Adipocyte (in vitro differentiated cells): ENCODE results near the gene SRSF7.
"Not testable (repeated sequence)": the region's sequence is repeated elsewhere in the genome, so short reads cannot be mapped to it uniquely, and the experiment has no call there.

ENCODE experiments used
- DNase-seq: peaks from one replicate; pipeline ENCODE4 v3.0.0-alpha.2; 2015; ENCODE audit warnings: low read depth
- H3K27me3 ChIP-seq: replicated peaks from 2 replicates; pipeline ENCODE4 v1.7.0; 2013; ENCODE audit warnings: mild to moderate bottlenecking, low read length, moderate library complexity; ENCODE audit not compliant: control insufficient read depth, insufficient read depth
- H3K36me3 ChIP-seq: 2 replicates; pipeline ENCODE4 v1.7.0; 2013; ENCODE audit warnings: low read length, mild to moderate bottlenecking, moderate library complexity; ENCODE audit not compliant: control insufficient read depth, insufficient read depth, severe bottlenecking
- H3K4me1 ChIP-seq: 2 replicates; pipeline ENCODE4 v1.7.0; 2013; ENCODE audit warnings: mild to moderate bottlenecking, low read length, moderate library complexity; ENCODE audit not compliant: control insufficient read depth, insufficient read depth
- H3K4me3 ChIP-seq: 2 replicates; pipeline ENCODE4 v1.7.0; 2013; ENCODE audit warnings: mild to moderate bottlenecking, low read length, moderate library complexity
- H3K9ac ChIP-seq: 2 replicates; pipeline ENCODE4 v1.7.0; 2013; ENCODE audit warnings: mild to moderate bottlenecking, low read length, moderate library complexity
- H3K9me3 ChIP-seq: 2 replicates; pipeline ENCODE4 v1.7.0; 2013; ENCODE audit warnings: mild to moderate bottlenecking, low read length, moderate library complexity; ENCODE audit not compliant: control insufficient read depth

The SRSF7 gene

GRCh38 chr2:38728694-38729093, 22.5 kb downstream of the SRSF7 start:
- H3K9me3 ChIP-seq: no peaks in the 10 kb centered on the region
- H3K4me3 ChIP-seq: no peak overlapping the region
- peaks cover 26% of the 10 kb centered on the region for H3K36me3 ChIP-seq
- H3K4me1 ChIP-seq: no peaks in the 10 kb centered on the region
- DNase-seq: no peak
- no peak overlapping the region for H3K9ac ChIP-seq
- no peaks in the 10 kb centered on the region for H3K27me3 ChIP-seq

GRCh38 chr2:38727661-38728060, 23.5 kb downstream of the SRSF7 start:
- Histone ChIP-seq H3K27me3 (no peaks in the 10 kb centered on the region), H3K4me3 (no peak overlapping the region), H3K9ac (no peak overlapping the region), H3K4me1 (no peaks in the 10 kb centered on the region), H3K9me3 (no peaks in the 10 kb centered on the region), H3K36me3 (peaks cover 19% of the 10 kb centered on the region)
- no peak for DNase-seq

- peaks cover 14% of the 10 kb centered on the region for H3K4me1 ChIP-seq
- no peaks in the 10 kb centered on the region for H3K27me3 ChIP-seq
- H3K36me3 ChIP-seq: no peaks in the 10 kb centered on the region
- no peak overlapping the region for H3K4me3 ChIP-seq
- no peaks in the 10 kb centered on the region for H3K9me3 ChIP-seq
- no peak for DNase-seq
- no peak overlapping the region for H3K9ac ChIP-seq
These were observed 28.0 kb downstream of the SRSF7 start for GRCh38 chr2:38723173-38723572.

- DNase-seq: no peak
- no peaks in the 10 kb centered on the region for H3K9me3 ChIP-seq
- no peak overlapping the region for H3K4me3 ChIP-seq
- H3K4me1 ChIP-seq: peaks cover 14% of the 10 kb centered on the region
- H3K27me3 ChIP-seq: no peaks in the 10 kb centered on the region
- H3K9ac ChIP-seq: no peak overlapping the region
- no peaks in the 10 kb centered on the region for H3K36me3 ChIP-seq
These were observed 28.7 kb downstream of the SRSF7 start for GRCh38 chr2:38722271-38723061.

GRCh38 chr2:38720613-38721241, 30.4 kb downstream of the SRSF7 start:
- peak; percentile 89 for DNase-seq
- Histone ChIP-seq H3K27me3 (no peaks in the 10 kb centered on the region), H3K4me3 (no peak overlapping the region), H3K9me3 (no peaks in the 10 kb centered on the region), H3K4me1 (peaks cover 25% of the 10 kb centered on the region), H3K9ac (no peak overlapping the region), H3K36me3 (no peaks in the 10 kb centered on the region)

GRCh38 chr2:38719706-38720105, 31.5 kb downstream of the SRSF7 start:
- no peak for DNase-seq
- no peak overlapping the region for H3K4me3 ChIP-seq

GRCh38 chr2:38718601-38719000, 32.6 kb downstream of the SRSF7 start:
- H3K9me3 ChIP-seq: no peaks in the 10 kb centered on the region
- H3K27me3 ChIP-seq: no peaks in the 10 kb centered on the region
- no peak overlapping the region for H3K9ac ChIP-seq
- H3K36me3 ChIP-seq: no peaks in the 10 kb centered on the region
- H3K4me3 ChIP-seq: no peak overlapping the region
- no peak for DNase-seq
- H3K4me1 ChIP-seq: peaks cover 27% of the 10 kb centered on the region

More at GRCh38 chr2:38719706-38720105, 31.5 kb downstream of the SRSF7 start:
- no peak overlapping the region for H3K9ac ChIP-seq
- H3K36me3 ChIP-seq: no peaks in the 10 kb centered on the region
- H3K27me3 ChIP-seq: no peaks in the 10 kb centered on the region
- H3K4me1 ChIP-seq: peaks cover 27% of the 10 kb centered on the region
- H3K9me3 ChIP-seq: no peaks in the 10 kb centered on the region

- no peak overlapping the region for H3K4me3 ChIP-seq
- peak overlapping the region; percentile 52 for H3K9ac ChIP-seq
- no peaks in the 10 kb centered on the region for H3K27me3 ChIP-seq
- H3K9me3 ChIP-seq: no peaks in the 10 kb centered on the region
- H3K36me3 ChIP-seq: peaks cover 4% of the 10 kb centered on the region
- H3K4me1 ChIP-seq: peaks cover 25% of the 10 kb centered on the region
- peak; percentile 83 for DNase-seq
These were observed 35.0 kb downstream of the SRSF7 start for GRCh38 chr2:38716185-38716584.

GRCh38 chr2:38714941-38715340, 36.2 kb downstream of the SRSF7 start:
- H3K4me1 ChIP-seq: peaks cover 14% of the 10 kb centered on the region
- H3K9ac ChIP-seq, H3K27me3 ChIP-seq, DNase-seq, H3K4me3 ChIP-seq, H3K9me3 ChIP-seq, H3K36me3 ChIP-seq: not testable (repeated sequence)

- Histone ChIP-seq H3K9ac (no peak overlapping the region), H3K4me3 (no peak overlapping the region), H3K4me1 (peaks cover 13% of the 10 kb centered on the region), H3K9me3 (no peaks in the 10 kb centered on the region), H3K27me3 (no peaks in the 10 kb centered on the region), H3K36me3 (peaks cover 4% of the 10 kb centered on the region)
- DNase-seq: no peak
These were observed 37.8 kb downstream of the SRSF7 start for GRCh38 chr2:38713338-38713737.

- Histone ChIP-seq H3K9ac (no peak overlapping the region), H3K36me3 (peaks cover 4% of the 10 kb centered on the region), H3K4me1 (peaks cover 13% of the 10 kb centered on the region), H3K27me3 (no peaks in the 10 kb centered on the region), H3K9me3 (no peaks in the 10 kb centered on the region), H3K4me3 (no peak overlapping the region)
- DNase-seq: no peak
These were observed 38.3 kb downstream of the SRSF7 start for GRCh38 chr2:38712871-38713270.
